ENCODE measurements around the gene EBF3. TPM values are rescaled to one million over a fixed set of nuclear protein-coding genes. Genes with fewer than 3 reads are reported as not detected.

EBF3 gene
- total RNA-seq, 1 donor from 2014 or later, result 0.15 TPM

DNA sequence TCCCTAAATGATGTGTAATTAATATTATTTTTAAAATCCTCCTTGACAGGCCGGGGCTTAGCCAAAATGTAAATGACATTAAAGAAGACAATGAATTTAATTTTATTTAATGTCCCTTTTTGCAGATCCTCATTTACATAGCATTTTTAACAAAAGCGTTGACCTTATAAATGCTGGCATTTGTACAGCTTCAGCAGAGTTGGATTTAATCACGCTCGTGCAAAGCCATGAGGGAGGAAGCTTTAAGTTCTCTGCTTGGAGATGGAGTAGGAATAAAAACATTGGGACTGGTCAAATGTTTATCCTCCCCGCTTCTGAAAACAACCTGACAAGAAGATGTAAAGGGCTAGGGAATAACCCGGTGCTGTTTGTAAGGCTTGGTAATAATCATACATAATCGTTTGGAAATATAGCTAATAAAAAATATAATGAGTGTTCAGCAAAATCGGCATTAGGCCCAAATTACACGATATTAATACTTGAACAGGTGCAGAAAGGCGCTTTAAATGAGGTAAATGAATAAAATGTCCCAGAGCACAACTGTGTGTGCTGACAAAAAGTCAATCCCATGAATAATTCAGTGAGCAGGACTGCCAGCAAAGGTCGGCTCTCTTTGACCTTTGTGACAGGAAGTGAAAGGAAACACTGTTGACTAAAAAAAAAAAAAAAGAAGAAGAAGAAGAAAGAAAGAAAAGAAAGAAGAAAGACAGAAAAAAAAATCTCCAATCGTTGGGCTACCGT, 11.5 kb downstream of the EBF3 start:
- Mint-ChIP-seq H3K4me3 (peak overlapping the region; percentile 2), H3K27me3 (ENCODE audit: insufficient read depth, low read depth) (peaks cover 21% of the 10 kb centered on the region), H3K4me1 (peaks cover 64% of the 10 kb centered on the region), H3K36me3 (no peaks in the 10 kb centered on the region), H3K27ac (peak overlapping the region; percentile 88), H3K9me3 (no peaks in the 10 kb centered on the region)
- no peak overlapping the region for H2AFZ ChIP-seq (replicated peaks)
- DNase-seq (ENCODE audit: low spot score), result peak; percentile 59
- H3K4me2 ChIP-seq, result no peak overlapping the region
- H3K36me3 ChIP-seq, result no peaks in the 10 kb centered on the region
- no peaks in the 10 kb centered on the region for H3K79me2 ChIP-seq (ENCODE audit: low read depth)
- H3K9me3 ChIP-seq (ENCODE audit: low read depth), result no peaks in the 10 kb centered on the region
- peaks cover 6% of the 10 kb centered on the region for H3F3A ChIP-seq (ENCODE audit: low read depth)
- no peak overlapping the region for H3K4me3 ChIP-seq
- no peak overlapping the region for H3K27ac ChIP-seq
- peaks cover 35% of the 10 kb centered on the region for H3K4me1 ChIP-seq
- H4K20me1 ChIP-seq (ENCODE audit: low read depth), result peaks cover 15% of the 10 kb centered on the region
- peaks cover 71% of the 10 kb centered on the region for H3K27me3 ChIP-seq
- H3K9ac ChIP-seq, result no peak overlapping the region
- peak; percentile 19 for TF ChIP-seq EZH2phosphoT487 (IDR thresholded peaks at IDR 0.05)
- TF ChIP-seq EZH2 (IDR thresholded peaks at IDR 0.05), result no peak
- TF ChIP-seq, protein P1, sequence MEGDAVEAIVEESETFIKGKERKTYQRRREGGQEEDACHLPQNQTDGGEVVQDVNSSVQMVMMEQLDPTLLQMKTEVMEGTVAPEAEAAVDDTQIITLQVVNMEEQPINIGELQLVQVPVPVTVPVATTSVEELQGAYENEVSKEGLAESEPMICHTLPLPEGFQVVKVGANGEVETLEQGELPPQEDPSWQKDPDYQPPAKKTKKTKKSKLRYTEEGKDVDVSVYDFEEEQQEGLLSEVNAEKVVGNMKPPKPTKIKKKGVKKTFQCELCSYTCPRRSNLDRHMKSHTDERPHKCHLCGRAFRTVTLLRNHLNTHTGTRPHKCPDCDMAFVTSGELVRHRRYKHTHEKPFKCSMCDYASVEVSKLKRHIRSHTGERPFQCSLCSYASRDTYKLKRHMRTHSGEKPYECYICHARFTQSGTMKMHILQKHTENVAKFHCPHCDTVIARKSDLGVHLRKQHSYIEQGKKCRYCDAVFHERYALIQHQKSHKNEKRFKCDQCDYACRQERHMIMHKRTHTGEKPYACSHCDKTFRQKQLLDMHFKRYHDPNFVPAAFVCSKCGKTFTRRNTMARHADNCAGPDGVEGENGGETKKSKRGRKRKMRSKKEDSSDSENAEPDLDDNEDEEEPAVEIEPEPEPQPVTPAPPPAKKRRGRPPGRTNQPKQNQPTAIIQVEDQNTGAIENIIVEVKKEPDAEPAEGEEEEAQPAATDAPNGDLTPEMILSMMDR (IDR thresholded peaks at IDR 0.05), result no peak

DNA sequence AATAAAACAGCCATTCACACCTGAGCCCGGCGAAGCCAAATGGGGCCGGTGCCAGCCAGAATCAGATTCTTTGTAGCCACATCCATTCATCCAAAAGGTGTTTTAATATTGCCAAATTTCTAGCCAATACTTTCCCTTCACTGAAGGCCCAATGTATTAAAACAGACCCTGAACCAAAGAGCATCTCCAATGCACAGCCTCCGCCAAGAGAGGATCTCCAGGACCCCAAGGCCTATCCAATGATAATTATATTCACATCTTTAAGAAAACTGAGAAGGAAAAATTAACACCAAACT, 12.2 kb downstream of the EBF3 start:
- TF ChIP-seq, protein P1 (IDR thresholded peaks at IDR 0.05), result no peak
- peak; percentile 14 for TF ChIP-seq EZH2phosphoT487 (IDR thresholded peaks at IDR 0.05)
- no peak for TF ChIP-seq EZH2 (IDR thresholded peaks at IDR 0.05)
- H3F3A ChIP-seq (ENCODE audit: low read depth), result peaks cover 6% of the 10 kb centered on the region
- peaks cover 14% of the 10 kb centered on the region for H3K27me3 Mint-ChIP-seq (ENCODE audit: insufficient read depth, low read depth)
- no peaks in the 10 kb centered on the region for H3K36me3 ChIP-seq
- H3K4me1 ChIP-seq, result peaks cover 35% of the 10 kb centered on the region
- H3K9ac ChIP-seq, result no peak overlapping the region
- no peaks in the 10 kb centered on the region for H3K36me3 Mint-ChIP-seq
- peaks cover 57% of the 10 kb centered on the region for H3K4me1 Mint-ChIP-seq
- H3K4me3 Mint-ChIP-seq, result no peak overlapping the region
- no peak for DNase-seq (ENCODE audit: low spot score)
- no peak overlapping the region for H3K4me3 ChIP-seq
- H3K9me3 Mint-ChIP-seq, result no peaks in the 10 kb centered on the region
- no peaks in the 10 kb centered on the region for H3K79me2 ChIP-seq (ENCODE audit: low read depth)
- H3K27ac Mint-ChIP-seq, result no peak overlapping the region
- H3K9me3 ChIP-seq (ENCODE audit: low read depth), result no peaks in the 10 kb centered on the region
- H4K20me1 ChIP-seq (ENCODE audit: low read depth), result peaks cover 9% of the 10 kb centered on the region
- H3K27ac ChIP-seq, result no peak overlapping the region
- H3K4me2 ChIP-seq, result no peak overlapping the region
- H3K27me3 ChIP-seq, result peaks cover 65% of the 10 kb centered on the region
- H2AFZ ChIP-seq (replicated peaks), result no peak overlapping the region

DNA sequence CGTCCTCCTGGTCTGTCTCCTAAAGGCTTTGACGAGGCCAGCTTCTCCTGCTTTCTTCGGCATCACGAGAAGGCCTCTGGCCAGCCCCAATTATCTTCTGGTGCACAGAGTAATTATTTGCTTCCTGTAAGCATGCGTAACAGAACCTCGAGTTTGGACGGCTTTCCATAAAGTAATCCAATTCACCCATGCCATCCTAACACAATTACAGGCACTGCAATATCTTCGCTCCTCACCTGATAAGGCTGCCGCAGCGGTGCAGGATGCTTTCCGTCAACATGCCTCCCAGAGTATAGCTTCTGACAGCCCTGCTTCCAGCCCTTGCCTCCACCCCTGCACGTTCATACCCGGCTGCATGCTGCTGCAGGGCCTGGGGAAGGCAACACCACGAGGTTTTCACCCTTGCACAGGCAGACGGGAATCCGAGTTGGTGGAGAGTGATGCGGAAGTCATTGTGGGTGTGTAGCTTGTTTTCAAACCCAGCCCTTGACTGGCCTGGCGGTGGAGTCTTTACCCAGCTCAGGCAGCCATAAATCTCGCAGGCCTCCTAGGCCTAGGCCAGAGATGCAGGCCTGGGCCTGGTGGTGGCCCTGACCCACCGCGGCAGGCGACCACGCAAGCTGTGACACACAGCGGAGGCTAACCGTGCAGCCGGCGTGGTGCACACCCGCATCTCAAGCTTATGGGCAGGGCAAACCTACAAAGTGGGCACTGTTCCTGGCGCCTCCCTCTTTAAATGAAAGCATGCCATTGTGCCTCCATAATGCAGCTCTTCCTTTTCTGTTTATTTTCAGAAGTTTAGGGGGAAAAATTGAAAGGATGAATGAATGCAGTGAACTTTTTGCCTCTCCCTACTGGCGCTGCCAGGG, 12.7 kb downstream of the EBF3 start:
- Mint-ChIP-seq H3K27ac (peak overlapping the region; percentile 69), H3K4me3 (no peak overlapping the region), H3K27me3 (ENCODE audit: insufficient read depth, low read depth) (peaks cover 9% of the 10 kb centered on the region), H3K9me3 (no peaks in the 10 kb centered on the region), H3K4me1 (peaks cover 53% of the 10 kb centered on the region), H3K36me3 (no peaks in the 10 kb centered on the region)
- Histone ChIP-seq H3K36me3 (no peaks in the 10 kb centered on the region), H3K4me2 (no peak overlapping the region), H3K9ac (no peak overlapping the region), H3K79me2 (ENCODE audit: low read depth) (no peaks in the 10 kb centered on the region), H3K27ac (no peak overlapping the region), H3K27me3 (peaks cover 59% of the 10 kb centered on the region), H4K20me1 (ENCODE audit: low read depth) (peaks cover 4% of the 10 kb centered on the region), H3K9me3 (ENCODE audit: low read depth) (no peaks in the 10 kb centered on the region), H3F3A (ENCODE audit: low read depth) (peaks cover 6% of the 10 kb centered on the region), H3K4me3 (no peak overlapping the region), H2AFZ (replicated peaks) (no peak overlapping the region), H3K4me1 (peaks cover 31% of the 10 kb centered on the region)
- TF ChIP-seq EZH2phosphoT487 (IDR thresholded peaks at IDR 0.05), result no peak
- TF ChIP-seq EZH2 (IDR thresholded peaks at IDR 0.05), result no peak
- TF ChIP-seq, protein P1 (IDR thresholded peaks at IDR 0.05), result no peak
- DNase-seq (ENCODE audit: low spot score), result no peak
